Caco-2 (cell line): ENCODE measurements around the gene TMEM244. TPM values are rescaled to one million over a fixed set of nuclear protein-coding genes. Genes with fewer than 3 reads are reported as not detected.
A peak's percentile ranks its signal among the peaks of the same experiment; 100 is the strongest.

Source experiments
- BruUV-seq: library from RNA; stranded (reverse); fragments of 400-500 nt; replicated peaks from 2 replicates; lab custom pipeline; 2021; lab: Mats Ljungman, UMichigan
- CTCF ChIA-PET: fragments of 300-600 bp; sonication (Branson Sonifier 250); formaldehyde crosslinking; loops from one replicate; lab custom pipeline; 2022; ENCODE audit warnings: antibody characterized with exemption; lab: Charles Lee
- POLR2A ChIA-PET: fragments of 300-600 bp; sonication (Branson Sonifier 250); formaldehyde crosslinking; loops from one replicate; lab custom pipeline; 2022; ENCODE audit warnings: antibody characterized with exemption; lab: Charles Lee
- DNase-seq, 2 experiments: peaks; one replicate each; pipeline versions ENCODE4 v3.0.0 to v3.0.0-alpha.2; 2020 to 2022
- H3K27me3 ChIP-seq: replicated peaks from 2 replicates; pipeline ENCODE4 v1.6.0; 2011; ENCODE audit warnings: low read length; ENCODE audit not compliant: control insufficient read depth, insufficient read depth
- H3K36me3 ChIP-seq: 2 replicates; pipeline ENCODE4 v1.5.1; 2011; ENCODE audit warnings: low read length; ENCODE audit not compliant: control insufficient read depth, insufficient read depth
- H3K4me1 ChIP-seq: fragments of 250-450 bp; sonication (Bioruptor Pico); 2 replicates; pipeline ENCODE4 v1.5.1; 2020; ENCODE audit warnings: mild to moderate bottlenecking
- H3K4me3 ChIP-seq: 2 replicates; pipeline ENCODE4 v1.5.1; 2011; ENCODE audit warnings: low read depth, mild to moderate bottlenecking, control low read depth, low read length
- H3K9me3 ChIP-seq: fragments of 250-450 bp; sonication (Bioruptor Pico); 2 replicates; pipeline ENCODE4 v1.5.1; 2020; ENCODE audit warnings: mild to moderate bottlenecking, moderate library complexity
- H3K27ac Mint-ChIP-seq: one replicate; pipeline ENCODE4 v1.8.0; 2022; ENCODE audit warnings: mixed read lengths; ENCODE audit not compliant: unreplicated experiment
- H3K27me3 Mint-ChIP-seq: one replicate; pipeline ENCODE4 v1.8.0; 2022; ENCODE audit warnings: mixed read lengths; ENCODE audit not compliant: insufficient read depth, unreplicated experiment
- H3K36me3 Mint-ChIP-seq: one replicate; pipeline ENCODE4 v1.8.0; 2022; ENCODE audit warnings: mild to moderate bottlenecking, mixed read lengths; ENCODE audit not compliant: insufficient read depth, unreplicated experiment
- H3K4me1 Mint-ChIP-seq: one replicate; pipeline ENCODE4 v1.8.0; 2022; ENCODE audit warnings: low read depth, mixed read lengths; ENCODE audit not compliant: unreplicated experiment
- H3K4me3 Mint-ChIP-seq: one replicate; pipeline ENCODE4 v1.8.0; 2022; ENCODE audit warnings: mild to moderate bottlenecking, moderate library complexity, mixed read lengths; ENCODE audit not compliant: unreplicated experiment
- H3K9me3 Mint-ChIP-seq: one replicate; pipeline ENCODE4 v1.8.0; 2022; ENCODE audit warnings: mixed read lengths; ENCODE audit not compliant: unreplicated experiment
- intact Hi-C: fragments of 100-400 bp; cut with micrococcal nuclease; formaldehyde crosslinking; loops from one replicate; pipeline ENCODE4 v1.10.0; 2022; ENCODE audit not compliant: unreplicated experiment
- total RNA-seq: library from RNA; stranded (reverse); gene quantifications from 2 replicates; pipeline ENCODE4 v1.2.3, GENCODE V29; 2022
- TF ChIP-seq, protein P1 (sequence below), 2 experiments: fragments of 200-600 bp in 1 of 2; IDR thresholded peaks; 1 replicate in 1 of 2; 2 replicates in 1 of 2; pipeline versions ENCODE4 v1.5.1 to v1.8.0; 2011 to 2022; ENCODE audit warnings: antibody characterized with exemption in 1 of 2, control low read depth in 1 of 2, inconsistent platforms in 1 of 2, low read depth in 1 of 2, low read length in 1 of 2, mild to moderate bottlenecking in 1 of 2, moderate library complexity in 1 of 2; ENCODE audit not compliant: insufficient read depth in 1 of 2, severe bottlenecking in 1 of 2, unreplicated experiment in 1 of 2

Gene TMEM244
- total RNA-seq, 1 experiment from 2014 or later: not detected

DNA sequence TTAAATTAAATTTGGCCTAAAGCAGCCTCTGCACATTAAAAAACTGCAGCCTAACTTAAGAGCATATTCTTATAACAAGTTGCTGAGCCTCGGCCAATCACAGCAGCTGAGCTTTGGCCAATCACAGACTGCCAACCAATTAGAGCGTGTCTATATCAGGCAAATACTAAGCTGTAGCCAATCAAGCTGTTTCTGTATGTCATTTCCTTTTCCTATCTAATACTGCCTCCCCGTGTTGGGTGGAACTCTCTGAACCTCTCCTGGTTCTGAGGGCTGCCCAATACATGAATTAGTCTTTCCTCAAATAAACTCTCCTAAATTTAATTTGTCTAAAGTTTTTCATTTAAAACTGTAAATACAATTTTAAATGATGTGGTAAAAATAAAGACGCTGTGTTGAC is 3.9 kb upstream of the TMEM244 start:
- CTCF ChIA-PET: no interaction called here
- peak in 1 of 2 experiments; percentile 3 for DNase-seq
- Histone ChIP-seq H3K4me1 (no peaks in the 10 kb centered on the region), H3K4me3 (no peak overlapping the region), H3K36me3 (no peaks in the 10 kb centered on the region), H3K27me3 (no peaks in the 10 kb centered on the region), H3K9me3 (peaks cover 3% of the 10 kb centered on the region; the same call in 1 of the 2 replicates)
- no TSS peak for BruUV-seq
- no peaks in the 10 kb centered on the region for H3K4me1 Mint-ChIP-seq
- intact Hi-C loops: no loop called here
- H3K27me3 Mint-ChIP-seq: no peaks in the 10 kb centered on the region
- no peak overlapping the region for H3K27ac Mint-ChIP-seq
- POLR2A ChIA-PET: no interaction called here
- no peaks in the 10 kb centered on the region for H3K9me3 Mint-ChIP-seq
- TF ChIP-seq, protein P1, sequence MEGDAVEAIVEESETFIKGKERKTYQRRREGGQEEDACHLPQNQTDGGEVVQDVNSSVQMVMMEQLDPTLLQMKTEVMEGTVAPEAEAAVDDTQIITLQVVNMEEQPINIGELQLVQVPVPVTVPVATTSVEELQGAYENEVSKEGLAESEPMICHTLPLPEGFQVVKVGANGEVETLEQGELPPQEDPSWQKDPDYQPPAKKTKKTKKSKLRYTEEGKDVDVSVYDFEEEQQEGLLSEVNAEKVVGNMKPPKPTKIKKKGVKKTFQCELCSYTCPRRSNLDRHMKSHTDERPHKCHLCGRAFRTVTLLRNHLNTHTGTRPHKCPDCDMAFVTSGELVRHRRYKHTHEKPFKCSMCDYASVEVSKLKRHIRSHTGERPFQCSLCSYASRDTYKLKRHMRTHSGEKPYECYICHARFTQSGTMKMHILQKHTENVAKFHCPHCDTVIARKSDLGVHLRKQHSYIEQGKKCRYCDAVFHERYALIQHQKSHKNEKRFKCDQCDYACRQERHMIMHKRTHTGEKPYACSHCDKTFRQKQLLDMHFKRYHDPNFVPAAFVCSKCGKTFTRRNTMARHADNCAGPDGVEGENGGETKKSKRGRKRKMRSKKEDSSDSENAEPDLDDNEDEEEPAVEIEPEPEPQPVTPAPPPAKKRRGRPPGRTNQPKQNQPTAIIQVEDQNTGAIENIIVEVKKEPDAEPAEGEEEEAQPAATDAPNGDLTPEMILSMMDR (IDR thresholded peaks at IDR 0.05; ENCODE audit: insufficient read depth in 1 of 2, low read depth in 1 of 2, low read length in 1 of 2, severe bottlenecking in 1 of 2, unreplicated experiment in 1 of 2): no peak
- H3K36me3 Mint-ChIP-seq: no peaks in the 10 kb centered on the region
- no peak overlapping the region for H3K4me3 Mint-ChIP-seq

DNA sequence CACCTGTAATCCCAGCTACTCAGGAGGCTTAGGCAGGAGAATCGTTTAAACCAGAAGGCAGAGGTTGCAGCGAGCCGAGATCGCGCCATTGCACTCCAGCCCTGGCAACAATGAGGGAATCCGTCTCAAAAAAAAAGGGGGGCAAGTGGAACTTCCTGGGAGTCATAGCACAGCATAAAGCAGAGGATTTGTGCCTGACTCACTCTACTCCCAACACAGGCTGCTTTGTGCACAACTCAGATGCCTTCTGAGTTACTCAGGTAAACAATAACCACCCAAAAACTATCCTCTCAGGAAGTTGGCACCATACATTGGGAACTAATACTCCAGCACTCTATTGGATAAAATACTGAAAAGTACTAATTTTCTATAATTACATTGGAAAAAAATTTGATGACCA is 2.5 kb upstream of the TMEM244 start:
- H3K9me3 Mint-ChIP-seq: no peaks in the 10 kb centered on the region
- Histone ChIP-seq H3K27me3 (no peaks in the 10 kb centered on the region), H3K4me1 (no peaks in the 10 kb centered on the region), H3K9me3 (no peaks in the 10 kb centered on the region), H3K36me3 (no peaks in the 10 kb centered on the region), H3K4me3 (no peak overlapping the region)
- no peaks in the 10 kb centered on the region for H3K27me3 Mint-ChIP-seq
- intact Hi-C loops: no loop called here
- H3K36me3 Mint-ChIP-seq: no peaks in the 10 kb centered on the region
- TF ChIP-seq, protein P1 (IDR thresholded peaks at IDR 0.05; ENCODE audit: insufficient read depth in 1 of 2, low read depth in 1 of 2, low read length in 1 of 2, severe bottlenecking in 1 of 2, unreplicated experiment in 1 of 2): no peak
- CTCF ChIA-PET: no interaction called here
- no peak overlapping the region for H3K27ac Mint-ChIP-seq
- H3K4me1 Mint-ChIP-seq: no peaks in the 10 kb centered on the region
- no peak overlapping the region for H3K4me3 Mint-ChIP-seq
- no TSS peak for BruUV-seq
- DNase-seq: no peak
- POLR2A ChIA-PET: no interaction called here

DNA sequence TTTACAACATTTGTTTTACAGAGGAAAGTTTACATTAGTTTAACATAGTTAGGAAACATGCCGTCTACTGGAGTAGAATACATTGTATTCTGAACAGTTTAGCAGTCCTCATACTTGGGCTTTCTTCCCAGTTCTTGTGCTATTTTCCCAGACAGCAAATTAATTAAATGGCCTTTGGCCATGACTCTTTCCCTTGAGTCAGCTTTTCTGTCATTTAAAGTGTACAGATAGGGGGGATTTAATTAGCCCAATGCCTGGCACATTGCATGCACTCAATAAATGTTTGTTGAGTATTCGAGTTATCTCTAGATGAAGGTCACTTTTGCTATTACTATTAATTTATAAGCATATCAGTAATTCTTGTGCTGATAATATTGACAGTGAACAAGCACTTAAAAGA is 1.6 kb downstream of the TMEM244 start:
- no peaks in the 10 kb centered on the region for H3K4me1 Mint-ChIP-seq
- H3K9me3 Mint-ChIP-seq: no peaks in the 10 kb centered on the region
- no peak overlapping the region for H3K27ac Mint-ChIP-seq
- Histone ChIP-seq H3K27me3 (no peaks in the 10 kb centered on the region), H3K4me1 (no peaks in the 10 kb centered on the region), H3K9me3 (no peaks in the 10 kb centered on the region), H3K36me3 (no peaks in the 10 kb centered on the region), H3K4me3 (no peak overlapping the region)
- no peaks in the 10 kb centered on the region for H3K36me3 Mint-ChIP-seq
- no peaks in the 10 kb centered on the region for H3K27me3 Mint-ChIP-seq
- ChIA-PET POLR2A (no interaction called here), CTCF (no interaction called here)
- TF ChIP-seq, protein P1 (IDR thresholded peaks at IDR 0.05; ENCODE audit: insufficient read depth in 1 of 2, low read depth in 1 of 2, low read length in 1 of 2, severe bottlenecking in 1 of 2, unreplicated experiment in 1 of 2): no peak
- no peak overlapping the region for H3K4me3 Mint-ChIP-seq
- intact Hi-C loops: no loop called here
- no peak for DNase-seq
- BruUV-seq: no TSS peak
